MM.1S (cell line): ENCODE results near the gene SLC2A13.

ENCODE experiments used
- CTCF ChIP-seq: fragments of 300-600 bp; sonication (generic); IDR thresholded peaks from 2 replicates; pipeline ENCODE4 v1.5.1; 2016; ENCODE audit warnings: antibody characterized with exemption, low read length, mixed read lengths
- EZH2 ChIP-seq: fragments of 300-600 bp; sonication (generic); optimal IDR thresholded peaks from 2 replicates; pipeline ENCODE3; 2017; ENCODE audit warnings: low read depth, mild to moderate bottlenecking, antibody characterized with exemption, low read length, mixed read lengths
- EZH2phosphoT487 ChIP-seq: fragments of 300-600 bp; sonication (generic); IDR thresholded peaks from 2 replicates; pipeline ENCODE4 v1.6.1; 2018; ENCODE audit warnings: antibody characterized with exemption, low read length

DNA sequence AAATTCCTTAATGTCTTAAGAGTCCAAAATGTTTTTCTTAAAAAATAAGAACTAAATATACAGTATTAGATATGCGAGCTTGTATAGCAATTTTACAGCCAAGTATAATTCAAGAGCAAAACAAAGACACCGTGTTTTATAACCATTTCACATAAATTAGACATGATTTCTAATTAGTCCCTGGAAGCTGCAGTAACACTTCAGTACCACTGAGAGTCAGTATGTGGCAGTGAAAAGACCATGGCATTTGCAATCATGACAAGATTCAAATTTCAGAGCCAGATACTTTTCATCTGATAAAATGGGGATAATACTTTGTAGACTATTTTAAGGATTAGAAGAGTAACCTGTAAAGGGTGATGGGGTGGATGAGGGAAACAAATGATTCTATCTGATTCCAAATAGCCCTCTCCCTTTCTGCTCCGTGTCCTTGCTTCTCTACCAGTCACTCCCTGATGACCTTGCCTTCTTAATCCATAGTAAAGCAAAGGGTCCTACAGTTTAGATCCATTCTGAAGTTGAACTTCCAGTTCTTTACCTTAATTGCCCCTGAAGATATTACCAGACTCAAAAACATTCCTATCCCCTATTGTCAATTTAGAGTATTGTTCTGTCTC, 340.8 kb downstream of the SLC2A13 start:
- TF ChIP-seq CTCF (peak; percentile 86), EZH2phosphoT487 (no peak), EZH2 (no peak)
